Cardiac muscle cell (in vitro differentiated cells and primary cell): ENCODE measurements around the gene THADA. TPM values are rescaled to one million over a fixed set of nuclear protein-coding genes. Genes with fewer than 3 reads are reported as not detected.

Experiments used
- DNase-seq, 2 donors: peaks; one replicate each; pipeline versions ENCODE4 v3.0.0 to v3.0.0-alpha.2; 2010 to 2017; ENCODE audit warnings: low read depth in 1 of 2, low spot score in 1 of 2
- H3K27ac ChIP-seq: fragments of 200-600 bp; sonication (generic); 2 replicates; pipeline ENCODE4 v1.5.1; 2016
- H3K27me3 ChIP-seq: fragments of 200-600 bp; sonication (generic); 2 replicates; pipeline ENCODE4 v1.6.0; 2016; ENCODE audit warnings: control low read depth
- H3K36me3 ChIP-seq: fragments of 200-600 bp; sonication (generic); 2 replicates; pipeline ENCODE4 v1.5.1; 2016; ENCODE audit warnings: control low read depth
- H3K4me1 ChIP-seq: fragments of 200-600 bp; sonication (generic); 2 replicates; pipeline ENCODE4 v1.8.1; 2017; ENCODE audit warnings: low read depth, mild to moderate bottlenecking, mixed run types
- H3K4me3 ChIP-seq: fragments of 200-600 bp; sonication (generic); 2 replicates; pipeline ENCODE4 v1.5.1; 2016; ENCODE audit warnings: mild to moderate bottlenecking
- H3K9me3 ChIP-seq: fragments of 200-600 bp; sonication (generic); 2 replicates; pipeline ENCODE4 v1.5.1; 2017; ENCODE audit warnings: low read depth, mild to moderate bottlenecking, control low read depth
- polyA plus RNA-seq: library from polyadenylated mRNA; unstranded; fragments of >200 nt; fragmentation: Nextera tagmentation; extraction: Ambion mirVana; gene quantifications from 2 replicates; pipeline ENCODE4 v1.2.1, GENCODE V29; 2016
- total RNA-seq: library from RNA; depleted of rRNA; stranded (reverse); fragments of >200 nt; gene quantifications from 2 replicates; pipeline ENCODE4 v1.2.3, GENCODE V29; 2016
- TF ChIP-seq, protein P1 (sequence below): IDR thresholded peaks from 2 replicates; pipeline ENCODE4 v1.5.1; 2012; ENCODE audit warnings: low read depth, mild to moderate bottlenecking, low read length

Gene THADA
- total and polyA plus RNA-seq, 2 experiments from 2014 or later: 11.9 to 17.3 TPM

DNA sequence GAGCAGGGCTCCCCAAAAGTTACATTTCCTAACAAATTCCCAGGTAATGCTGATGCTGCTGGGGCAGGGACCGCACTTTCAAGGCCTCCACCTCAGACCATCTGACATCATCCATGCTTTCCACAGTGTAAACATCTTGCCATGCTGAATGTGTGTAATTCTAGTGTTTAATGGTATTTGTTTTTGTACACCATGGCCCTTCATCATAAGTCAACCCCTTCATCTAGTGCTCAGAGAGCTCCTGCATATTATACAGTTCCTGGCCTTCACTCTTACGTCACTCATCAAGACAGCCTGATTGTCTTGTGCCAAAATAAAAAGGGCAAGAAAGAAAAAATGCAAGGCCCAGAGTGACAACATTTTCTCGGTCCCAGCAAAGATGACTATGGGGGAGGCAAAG, 291.9 kb downstream of the THADA start:
- Histone ChIP-seq H3K4me3 (no peak overlapping the region), H3K36me3 (no peaks in the 10 kb centered on the region), H3K4me1 (peaks cover 6% of the 10 kb centered on the region), H3K27me3 (no peaks in the 10 kb centered on the region), H3K27ac (no peak overlapping the region), H3K9me3 (no peaks in the 10 kb centered on the region)
- TF ChIP-seq, protein P1, sequence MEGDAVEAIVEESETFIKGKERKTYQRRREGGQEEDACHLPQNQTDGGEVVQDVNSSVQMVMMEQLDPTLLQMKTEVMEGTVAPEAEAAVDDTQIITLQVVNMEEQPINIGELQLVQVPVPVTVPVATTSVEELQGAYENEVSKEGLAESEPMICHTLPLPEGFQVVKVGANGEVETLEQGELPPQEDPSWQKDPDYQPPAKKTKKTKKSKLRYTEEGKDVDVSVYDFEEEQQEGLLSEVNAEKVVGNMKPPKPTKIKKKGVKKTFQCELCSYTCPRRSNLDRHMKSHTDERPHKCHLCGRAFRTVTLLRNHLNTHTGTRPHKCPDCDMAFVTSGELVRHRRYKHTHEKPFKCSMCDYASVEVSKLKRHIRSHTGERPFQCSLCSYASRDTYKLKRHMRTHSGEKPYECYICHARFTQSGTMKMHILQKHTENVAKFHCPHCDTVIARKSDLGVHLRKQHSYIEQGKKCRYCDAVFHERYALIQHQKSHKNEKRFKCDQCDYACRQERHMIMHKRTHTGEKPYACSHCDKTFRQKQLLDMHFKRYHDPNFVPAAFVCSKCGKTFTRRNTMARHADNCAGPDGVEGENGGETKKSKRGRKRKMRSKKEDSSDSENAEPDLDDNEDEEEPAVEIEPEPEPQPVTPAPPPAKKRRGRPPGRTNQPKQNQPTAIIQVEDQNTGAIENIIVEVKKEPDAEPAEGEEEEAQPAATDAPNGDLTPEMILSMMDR: no peak
- DNase-seq: no peak

DNA sequence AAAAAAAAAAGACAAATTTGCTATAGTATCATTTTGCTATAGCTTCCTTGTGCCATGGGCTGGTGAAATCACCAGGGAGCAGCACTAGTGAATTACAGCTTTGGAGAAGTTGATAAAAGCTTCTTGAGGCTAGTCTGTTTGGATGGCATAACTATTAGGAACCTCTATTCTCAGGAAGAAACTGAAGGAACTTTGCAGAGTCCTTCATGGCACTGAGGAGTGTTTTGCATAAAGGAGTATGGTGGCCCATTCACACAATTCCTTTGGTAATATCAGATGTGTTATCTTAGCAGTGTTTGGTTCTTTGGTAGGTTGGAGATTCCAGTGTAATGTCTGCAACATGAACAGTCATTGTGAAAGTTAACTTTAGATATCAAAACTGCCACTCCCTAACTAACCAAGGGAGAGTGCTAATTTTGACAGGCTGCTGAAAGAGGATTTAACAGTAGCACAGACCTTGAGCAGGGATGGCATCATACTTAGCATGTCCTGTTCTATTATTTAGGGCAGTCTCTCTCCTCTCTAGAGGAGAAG, 292.8 kb downstream of the THADA start:
- no peaks in the 10 kb centered on the region for H3K36me3 ChIP-seq
- no peak overlapping the region for H3K4me3 ChIP-seq
- H3K27me3 ChIP-seq: no peaks in the 10 kb centered on the region
- no peak for DNase-seq
- no peak overlapping the region for H3K27ac ChIP-seq
- H3K9me3 ChIP-seq: no peaks in the 10 kb centered on the region
- TF ChIP-seq, protein P1: no peak
- peaks cover 6% of the 10 kb centered on the region for H3K4me1 ChIP-seq

DNA sequence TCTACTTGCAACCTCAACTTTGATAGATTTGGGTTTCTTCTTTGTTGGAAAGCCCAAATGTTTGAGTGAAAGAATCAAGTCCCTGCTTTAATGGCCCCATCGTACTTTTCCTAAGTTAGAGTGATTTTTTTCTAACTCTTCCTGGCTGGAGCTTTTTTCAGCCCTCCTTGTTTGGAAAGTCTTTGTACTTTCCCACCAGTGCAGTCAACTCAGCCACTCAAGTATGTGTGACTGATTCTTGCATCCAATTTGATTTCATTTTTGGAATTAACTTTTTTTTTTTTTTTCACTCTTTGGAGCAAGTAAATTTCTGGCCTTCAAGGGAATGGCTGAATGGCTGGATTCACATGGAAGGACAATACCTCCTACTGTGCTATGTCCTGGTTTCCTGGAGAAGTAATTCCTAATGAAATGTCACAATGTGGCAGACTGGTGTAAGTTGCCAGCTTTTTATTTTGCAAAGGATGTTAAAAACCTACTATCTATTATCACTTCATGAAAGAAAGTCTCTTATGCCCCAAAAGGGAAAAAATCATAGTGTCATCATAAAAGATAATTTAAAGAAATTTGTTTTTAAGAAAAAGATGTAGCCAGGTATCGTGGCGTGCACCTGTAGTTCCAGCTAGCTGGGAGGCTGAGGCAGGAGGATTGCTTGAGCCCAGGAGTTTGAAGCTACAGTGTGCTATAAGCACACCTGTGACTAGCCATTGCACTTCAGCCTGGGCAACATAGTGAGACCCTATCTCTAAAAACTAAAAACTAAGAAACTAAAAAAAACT, 293.5 kb downstream of the THADA start:
- Histone ChIP-seq H3K4me1 (peaks cover 6% of the 10 kb centered on the region), H3K36me3 (no peaks in the 10 kb centered on the region), H3K27ac (no peak overlapping the region), H3K27me3 (no peaks in the 10 kb centered on the region), H3K4me3 (no peak overlapping the region), H3K9me3 (no peaks in the 10 kb centered on the region)
- TF ChIP-seq, protein P1: no peak
- no peak for DNase-seq

DNA sequence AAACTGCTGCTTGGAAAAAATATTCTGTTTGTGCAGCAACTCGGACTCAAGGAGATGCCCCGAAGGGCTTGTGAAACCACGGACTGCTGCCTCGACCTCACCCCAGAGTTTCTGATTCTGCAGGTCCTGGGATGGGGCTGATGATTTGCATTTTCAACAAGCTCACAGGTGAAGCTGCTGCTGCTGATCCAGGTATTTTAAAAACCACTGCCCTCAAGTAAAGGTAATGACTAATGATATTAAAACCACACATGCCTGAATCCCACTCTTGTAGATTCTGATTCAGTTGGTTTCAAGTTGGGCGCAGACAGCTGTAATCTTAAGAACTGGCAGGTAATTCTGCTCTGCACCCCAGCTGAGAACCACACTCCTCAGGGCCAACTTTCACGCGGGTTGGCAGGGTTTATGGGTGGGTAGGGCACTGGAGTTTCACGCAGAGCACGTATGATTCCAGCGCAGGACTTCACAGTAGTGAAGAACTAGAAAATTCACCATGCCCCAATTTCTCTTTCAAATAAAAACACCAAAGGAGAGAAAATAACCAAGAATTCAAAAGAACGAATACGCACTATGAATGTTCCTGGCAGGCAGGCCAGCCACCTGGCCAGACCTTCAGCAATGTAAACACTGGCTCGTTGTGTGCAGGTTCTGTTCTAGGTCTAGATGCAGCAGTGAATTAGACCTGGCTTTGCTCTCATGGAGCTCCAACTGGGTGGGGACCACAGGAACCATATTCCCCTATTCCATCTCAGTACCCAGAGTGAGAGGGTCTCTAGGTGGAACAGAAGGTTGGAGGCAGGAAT, 294.9 kb downstream of the THADA start:
- Histone ChIP-seq H3K27ac (no peak overlapping the region), H3K4me1 (peaks cover 6% of the 10 kb centered on the region), H3K9me3 (no peaks in the 10 kb centered on the region), H3K36me3 (no peaks in the 10 kb centered on the region), H3K27me3 (no peaks in the 10 kb centered on the region), H3K4me3 (no peak overlapping the region)
- DNase-seq: no peak
- TF ChIP-seq, protein P1: no peak

GRCh38 chr2:43300222-43300621, 295.6 kb downstream of the THADA start:
- peaks cover 5% of the 10 kb centered on the region for H3K4me1 ChIP-seq
- no peak overlapping the region for H3K4me3 ChIP-seq
- H3K9me3 ChIP-seq: no peaks in the 10 kb centered on the region
- H3K36me3 ChIP-seq: no peaks in the 10 kb centered on the region
- H3K27me3 ChIP-seq: no peaks in the 10 kb centered on the region
- H3K27ac ChIP-seq: no peak overlapping the region
- no peak for DNase-seq
- TF ChIP-seq, protein P1: no peak
